GM19043 (cell line): Measurements from ENCODE around the gene LARP4.
"Not testable (repeated sequence)": the region's sequence is repeated elsewhere in the genome, so short reads cannot be mapped to it uniquely, and the experiment has no call there.

ENCODE experiments used
- ATAC-seq: cut with Tn5 transposase; IDR thresholded peaks from one replicate; pipeline ENCODE4 v1.9.1; 2021; ENCODE audit warnings: low read depth; ENCODE audit not compliant: unreplicated experiment

LARP4 gene

GRCh38 chr12:50400104-50400637, 514 bp upstream of the LARP4 start:
- ATAC-seq = no peak

DNA sequence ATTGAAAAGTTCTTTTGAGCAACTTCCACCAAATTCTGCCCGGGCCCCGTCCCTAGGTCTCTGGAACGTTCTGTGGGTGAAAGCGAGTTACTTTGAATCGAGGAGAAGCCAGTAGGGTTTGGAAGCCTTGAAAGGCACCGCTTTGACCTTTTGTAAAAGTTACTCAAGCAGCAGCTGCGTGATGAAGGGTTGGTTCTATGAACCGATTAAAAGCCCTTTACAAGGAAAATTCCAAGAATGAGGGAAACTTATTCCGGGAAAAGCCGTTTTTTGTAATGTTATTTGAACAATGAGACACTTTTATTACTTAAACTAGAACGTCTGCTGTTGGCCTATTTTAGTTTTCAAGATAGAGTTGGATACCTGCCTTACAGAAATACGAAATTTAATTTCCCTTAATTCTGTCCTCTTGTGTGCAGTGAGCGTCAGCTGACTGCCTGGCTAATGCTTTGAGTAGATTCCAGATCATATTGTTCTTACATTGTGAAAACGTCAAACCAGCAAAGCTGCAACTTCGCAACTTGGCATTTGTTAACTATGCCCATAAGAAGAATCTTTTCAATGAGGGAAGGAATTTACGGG, 906 bp downstream of the LARP4 start:
- ATAC-seq = no peak

- no peak for ATAC-seq
These were observed 1.7 kb downstream of the LARP4 start for GRCh38 chr12:50402264-50403000.

DNA sequence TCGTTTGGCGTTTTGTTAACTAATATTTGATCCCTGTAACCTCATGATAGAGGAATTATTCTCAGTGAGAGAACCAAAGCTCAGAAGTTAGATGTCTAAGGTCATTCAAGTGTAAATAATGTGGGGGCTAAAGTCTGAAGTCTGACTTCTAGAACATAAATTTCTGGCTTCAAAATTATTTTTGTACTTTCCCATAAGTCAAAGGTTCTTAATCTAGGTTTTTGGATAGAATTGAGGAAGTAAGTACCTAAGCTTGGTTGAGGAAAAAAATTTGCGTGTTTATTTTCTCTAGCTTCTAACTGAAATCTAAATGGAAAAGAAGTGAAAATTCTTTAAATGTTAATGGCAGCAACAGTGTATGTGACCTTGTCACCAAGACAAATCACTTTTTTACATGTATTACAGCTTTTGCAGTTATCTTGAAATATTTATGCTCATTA, 2.3 kb downstream of the LARP4 start:
- no peak for ATAC-seq

DNA sequence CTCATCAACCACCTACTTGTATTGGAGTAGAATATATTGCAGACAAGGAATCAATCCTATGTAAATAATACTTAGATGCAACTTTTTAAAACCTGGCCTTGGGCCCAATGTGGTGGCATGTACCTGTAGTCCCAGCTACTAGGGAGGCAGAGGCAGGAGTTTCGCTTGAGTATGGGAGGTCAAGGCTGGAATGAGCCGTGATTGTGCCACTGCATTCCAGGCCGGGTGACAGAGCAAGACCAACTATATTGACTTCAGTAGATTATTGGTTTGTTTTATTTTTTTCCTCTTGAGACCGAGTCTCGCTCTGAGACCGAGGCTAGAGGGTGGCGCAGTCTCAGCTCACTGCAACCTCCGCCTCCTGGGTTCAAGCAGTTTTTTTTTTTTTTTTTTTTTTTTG, 3.6 kb downstream of the LARP4 start:
- ATAC-seq = no peak

DNA sequence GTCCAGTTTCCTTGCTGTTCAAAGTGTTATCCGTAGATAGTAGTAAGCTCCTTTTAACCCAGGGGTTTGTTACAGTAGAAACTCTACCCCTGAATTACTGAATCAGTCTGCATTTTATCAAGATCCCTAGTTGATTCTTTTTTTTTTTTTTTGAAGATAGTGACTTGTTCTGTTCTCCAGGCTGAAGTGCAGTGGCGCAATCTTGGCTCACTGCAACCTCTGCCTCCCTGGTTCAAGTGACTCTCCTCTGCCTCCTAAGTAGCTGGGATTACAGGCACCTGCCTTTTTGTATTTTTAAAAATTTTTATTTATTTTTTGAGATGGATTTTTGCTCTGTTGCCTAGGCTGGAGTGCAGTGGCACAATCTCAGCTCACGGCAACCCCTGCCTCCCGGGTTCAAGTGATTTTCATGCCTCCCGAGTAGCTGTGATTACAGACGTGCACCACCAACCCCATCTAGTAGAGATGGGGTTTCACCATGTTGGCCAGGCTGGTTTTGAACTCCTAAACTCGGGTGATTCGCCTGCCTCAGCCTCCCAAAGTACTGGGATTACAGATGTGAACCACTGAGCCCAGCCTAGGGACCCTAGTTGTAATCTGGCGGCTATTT, 10.5 kb downstream of the LARP4 start:
- ATAC-seq = no peak

DNA sequence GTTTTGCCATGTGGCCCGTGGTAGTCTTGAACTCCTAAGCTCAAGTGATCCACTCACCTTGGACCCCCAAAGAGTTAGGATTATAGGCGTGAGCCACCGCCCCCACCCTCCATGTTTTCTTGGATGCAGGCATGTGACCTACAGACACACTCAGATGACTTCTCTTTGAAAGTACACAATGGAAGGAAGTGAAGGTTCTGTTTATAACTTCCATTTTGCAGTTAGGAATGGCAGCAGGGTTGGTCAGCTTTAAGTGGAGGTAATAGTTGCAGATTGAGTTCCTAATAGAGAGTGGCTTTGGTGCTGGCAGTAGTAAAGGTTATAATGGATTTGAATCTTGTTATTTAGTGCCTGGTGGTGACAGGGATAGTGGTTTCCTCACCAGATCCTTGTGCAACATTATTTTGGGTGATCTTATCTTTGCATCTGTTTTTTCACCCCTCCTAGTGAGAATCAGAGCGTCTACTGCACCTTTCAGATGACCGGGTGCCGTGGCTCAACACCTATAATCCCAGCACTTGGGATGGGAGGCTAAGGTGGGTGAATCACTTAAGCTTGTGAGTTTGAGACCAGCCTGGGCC, 15.3 kb downstream of the LARP4 start:
- ATAC-seq = no peak

DNA sequence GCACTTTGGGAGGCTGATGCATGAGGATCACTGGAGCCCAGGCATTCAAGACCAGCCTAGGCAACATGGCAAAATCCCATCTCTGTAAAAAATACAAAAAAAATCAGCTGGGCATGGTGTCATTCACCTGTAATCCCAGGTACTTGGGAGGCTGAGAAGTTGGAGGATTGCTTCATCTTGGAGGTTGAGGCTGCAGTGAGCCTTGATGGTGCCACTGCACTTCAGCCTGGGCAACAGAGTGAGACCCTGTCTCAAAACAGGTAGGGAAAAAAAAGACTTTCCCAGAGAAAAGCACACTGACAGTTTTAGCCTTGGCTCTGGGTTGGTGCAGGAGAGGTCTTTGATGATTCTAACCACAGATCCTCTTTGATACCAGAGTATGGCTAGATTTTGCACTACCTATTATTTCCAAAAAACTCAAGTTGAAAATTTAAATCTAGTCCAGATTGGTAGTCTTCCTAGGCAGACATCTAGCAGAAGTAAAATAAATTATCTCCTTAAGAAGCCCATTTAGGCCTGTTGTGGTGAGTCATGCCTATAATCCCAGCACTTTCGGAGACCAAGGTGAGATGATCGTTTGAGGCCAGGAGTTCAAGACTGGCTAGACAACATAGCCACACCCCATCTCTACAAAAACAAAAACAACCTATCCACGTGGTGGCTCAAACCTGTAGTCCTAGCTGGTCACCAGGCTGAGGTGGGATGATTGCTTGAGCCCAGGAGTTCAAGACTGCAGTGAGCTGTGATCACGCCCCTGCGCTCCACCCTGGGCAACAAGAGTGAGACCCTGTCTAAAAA, 18.6 kb downstream of the LARP4 start:
- ATAC-seq = no peak

- not testable (repeated sequence) for ATAC-seq
These were observed 22.2 kb downstream of the LARP4 start for GRCh38 chr12:50422855-50423254.

DNA sequence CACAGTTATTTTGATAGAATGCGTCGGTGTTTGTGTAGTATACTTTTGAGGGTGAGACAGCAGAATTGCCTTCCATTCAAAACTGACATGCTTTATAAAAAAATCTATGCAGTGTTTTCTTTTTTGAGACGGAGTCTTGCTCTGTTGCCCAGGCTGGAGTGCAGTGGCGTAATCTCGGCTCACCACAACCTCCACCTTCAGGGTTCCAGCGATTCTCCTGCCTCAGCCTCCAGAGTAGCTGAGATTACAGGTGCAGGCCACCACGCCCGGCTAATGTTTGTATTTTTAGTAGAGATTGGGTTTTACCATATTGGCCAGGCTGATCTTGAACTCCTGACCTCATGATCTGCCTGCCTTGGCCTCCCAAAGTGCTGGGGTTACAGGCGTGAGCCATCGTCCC, 22.7 kb downstream of the LARP4 start:
- ATAC-seq = not testable (repeated sequence)

GRCh38 chr12:50425589-50426258, 25.0 kb downstream of the LARP4 start:
- no peak for ATAC-seq

DNA sequence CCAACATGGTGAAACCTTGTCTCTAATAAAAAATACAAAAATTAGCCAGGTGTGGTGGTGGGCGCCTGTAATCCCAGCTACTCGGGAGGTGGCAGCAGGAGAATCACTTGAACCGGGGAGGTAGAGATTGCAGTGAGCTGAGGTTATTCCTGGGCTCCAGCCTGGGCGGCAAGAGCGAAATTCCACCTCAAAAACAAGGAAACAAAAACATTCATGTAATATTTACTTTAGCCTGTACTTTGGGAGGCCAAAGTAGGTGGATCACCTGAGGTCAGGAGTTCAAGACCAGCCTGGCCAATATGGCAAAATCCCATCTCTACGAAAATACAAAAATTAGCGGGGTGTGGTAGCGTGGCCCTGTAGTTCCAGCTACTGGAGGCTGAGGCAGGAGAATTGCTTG, 31.0 kb downstream of the LARP4 start:
- ATAC-seq = not testable (repeated sequence)

GRCh38 chr12:50440288-50440687, 39.6 kb downstream of the LARP4 start:
- ATAC-seq = no peak

GRCh38 chr12:50441763-50442162, 41.1 kb downstream of the LARP4 start:
- no peak for ATAC-seq

GRCh38 chr12:50442178-50442908, 41.7 kb downstream of the LARP4 start:
- ATAC-seq = no peak

DNA sequence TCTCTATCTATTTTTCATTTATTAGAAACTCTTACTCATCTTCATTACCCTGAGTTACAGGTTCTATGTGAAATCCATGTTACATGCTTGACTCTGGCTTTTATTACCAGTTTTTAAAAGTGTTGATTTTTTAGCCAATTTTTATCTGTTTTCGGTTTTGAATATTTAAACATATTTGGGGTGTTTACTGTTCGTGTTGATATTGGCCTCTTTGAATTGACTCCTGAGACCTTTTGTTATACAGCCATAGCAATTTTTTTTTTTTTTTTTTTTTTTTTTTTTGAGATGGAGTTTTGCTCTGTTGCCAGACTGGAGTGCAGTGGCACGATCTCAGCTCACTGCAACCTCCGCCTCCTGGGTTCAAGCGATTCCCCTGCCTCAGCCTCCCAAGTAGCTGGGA, 49.0 kb downstream of the LARP4 start:
- ATAC-seq = not testable (repeated sequence)

- ATAC-seq = no peak
These were observed 52.1 kb downstream of the LARP4 start for GRCh38 chr12:50452795-50453194.

GRCh38 chr12:50453872-50454271, 53.2 kb downstream of the LARP4 start:
- ATAC-seq = no peak

GRCh38 chr12:50458606-50459005, 57.9 kb downstream of the LARP4 start:
- ATAC-seq = no peak
